Muscle layer of colon (tissue), 2 donors: Measurements from ENCODE around the gene CAMSAP3.

Experiments
- H3K27ac ChIP-seq: one replicate; pipeline ENCODE4 v1.7.0; 2013; ENCODE audit warnings: low read depth, mild to moderate bottlenecking, low read length, moderate library complexity
- H3K27me3 ChIP-seq, 2 donors: one replicate each; pipeline ENCODE4 v1.7.0; 2013; ENCODE audit warnings: low read length in 2 of 2, mild to moderate bottlenecking in 2 of 2; ENCODE audit not compliant: insufficient read depth in 2 of 2, control insufficient read depth in 1 of 2
- H3K36me3 ChIP-seq: one replicate; pipeline ENCODE4 v1.7.0; 2013; ENCODE audit warnings: mild to moderate bottlenecking, low read length; ENCODE audit not compliant: insufficient read depth
- H3K4me1 ChIP-seq: one replicate; pipeline ENCODE4 v1.7.0; 2013; ENCODE audit warnings: mild to moderate bottlenecking, low read length; ENCODE audit not compliant: insufficient read depth
- H3K4me3 ChIP-seq, 2 donors: one replicate each; pipeline ENCODE4 v1.7.0; 2013; ENCODE audit warnings: low read length in 2 of 2, low read depth in 1 of 2, mild to moderate bottlenecking in 1 of 2, moderate library complexity in 1 of 2
- H3K9ac ChIP-seq: one replicate; pipeline ENCODE4 v1.7.0; 2013; ENCODE audit warnings: low read length
- H3K9me3 ChIP-seq: one replicate; pipeline ENCODE4 v1.7.0; 2013; ENCODE audit warnings: mild to moderate bottlenecking, low read length
- donor health status: abdominal sarcoma.
- donor health status: Adenocarcinoma of cecum.

CAMSAP3 gene

DNA sequence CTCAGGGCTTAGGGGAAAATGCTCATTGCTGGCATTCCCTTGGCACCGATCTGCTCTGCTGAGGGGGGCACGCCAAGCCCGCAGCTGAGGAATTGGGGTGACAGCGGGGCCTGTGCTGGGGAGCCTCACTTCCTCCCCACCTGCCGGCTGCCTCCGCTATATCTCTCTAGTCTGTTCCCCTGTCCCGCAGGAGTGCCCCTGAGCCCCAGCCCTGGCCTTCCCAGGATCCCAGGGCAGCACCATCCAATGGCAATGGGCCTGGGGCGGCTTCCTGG is 50.7 kb downstream of the CAMSAP3 start:
- Histone ChIP-seq H3K4me3 (no peak overlapping the region), H3K4me1 (no peaks in the 10 kb centered on the region), H3K27me3 (peaks cover 0 to 37% of the 10 kb centered on the region in 2 donors), H3K9me3 (no peaks in the 10 kb centered on the region), H3K36me3 (no peaks in the 10 kb centered on the region), H3K9ac (no peak overlapping the region), H3K27ac (no peak overlapping the region)

DNA sequence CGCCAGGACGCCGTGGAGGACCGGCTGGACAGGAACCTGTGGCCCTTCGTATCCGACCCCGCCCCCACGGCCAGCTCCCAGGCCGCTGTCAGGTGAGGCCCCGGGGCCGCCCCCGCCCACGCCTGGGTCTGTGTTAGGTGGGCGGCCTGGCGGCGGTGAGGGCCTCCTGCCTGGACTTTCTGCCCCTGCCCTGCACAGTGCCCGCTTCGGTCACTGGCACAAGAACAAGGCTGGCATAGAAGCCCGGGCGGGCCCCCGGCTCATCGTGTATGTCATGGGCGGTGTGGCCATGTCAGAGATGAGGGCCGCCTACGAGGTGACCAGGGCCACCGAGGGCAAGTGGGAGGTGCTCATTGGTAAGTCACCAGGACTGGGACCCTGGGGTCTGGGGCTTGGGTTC is 51.5 kb downstream of the CAMSAP3 start:
- Histone ChIP-seq H3K4me3 (no peak overlapping the region), H3K9ac (no peak overlapping the region), H3K36me3 (no peaks in the 10 kb centered on the region), H3K4me1 (no peaks in the 10 kb centered on the region), H3K27ac (no peak overlapping the region), H3K27me3 (peaks cover 0 to 37% of the 10 kb centered on the region in 2 donors), H3K9me3 (no peaks in the 10 kb centered on the region)

DNA sequence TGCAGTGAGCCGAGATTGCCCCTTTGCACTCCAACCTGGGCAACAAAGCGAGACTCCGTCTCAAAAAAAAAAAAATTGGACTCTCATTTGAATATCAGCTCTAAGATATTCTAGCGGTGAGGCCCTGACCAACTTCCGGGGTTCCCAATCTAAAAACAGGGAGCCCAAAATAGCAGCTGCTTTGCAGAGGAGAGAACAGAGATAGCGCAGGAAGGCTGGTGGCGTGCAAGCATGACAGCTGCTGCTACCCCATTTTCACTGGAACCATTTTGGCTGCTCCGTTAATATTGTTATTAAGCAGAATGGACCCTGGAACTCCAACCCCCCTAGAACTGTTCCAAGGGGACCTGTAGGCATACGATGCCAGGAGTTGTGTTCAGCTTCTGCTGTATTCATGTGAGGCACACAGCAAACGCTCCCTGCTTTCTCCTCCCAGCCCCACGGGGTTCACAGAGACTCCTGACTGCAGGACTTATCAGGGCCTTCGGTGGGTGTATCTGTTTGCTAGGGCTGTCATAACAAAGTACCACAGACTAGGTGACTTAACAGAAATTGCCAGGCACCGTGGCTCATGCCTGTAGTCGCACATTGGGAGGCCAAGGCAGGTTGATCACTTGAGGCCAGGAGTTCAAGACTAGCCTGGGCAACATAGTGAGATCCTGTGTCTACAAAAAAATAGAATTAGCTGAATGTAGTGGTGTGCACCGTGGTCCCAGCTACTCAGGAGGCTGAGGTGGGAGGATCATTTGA is 52.8 kb downstream of the CAMSAP3 start:
- H3K27me3 ChIP-seq: peaks cover 0 to 30% of the 10 kb centered on the region in 2 donors
- no peak overlapping the region for H3K4me3 ChIP-seq
- no peaks in the 10 kb centered on the region for H3K4me1 ChIP-seq
- no peak overlapping the region for H3K27ac ChIP-seq
- no peaks in the 10 kb centered on the region for H3K36me3 ChIP-seq
- no peak overlapping the region for H3K9ac ChIP-seq
- H3K9me3 ChIP-seq: no peaks in the 10 kb centered on the region

DNA sequence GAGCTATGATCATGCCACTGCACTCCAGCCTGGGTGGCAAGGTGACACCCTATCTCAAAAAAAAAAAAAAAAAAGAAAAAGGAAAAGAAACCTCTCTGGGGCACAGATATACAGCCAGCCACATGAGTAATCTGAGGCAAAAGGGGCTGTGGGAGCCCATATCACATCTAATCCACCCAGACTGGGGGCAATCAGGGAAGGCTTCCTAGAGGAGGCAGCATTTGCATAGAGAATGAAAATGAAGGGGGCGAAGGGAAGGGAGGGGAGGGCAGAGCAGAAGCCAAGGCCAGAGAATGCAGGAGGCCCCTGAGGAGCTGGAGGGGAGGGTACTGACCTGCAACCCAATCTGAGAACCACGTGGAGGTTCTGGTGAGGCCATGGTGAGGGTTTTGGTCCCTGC is 54.5 kb downstream of the CAMSAP3 start:
- H3K9me3 ChIP-seq: no peaks in the 10 kb centered on the region
- H3K36me3 ChIP-seq: no peaks in the 10 kb centered on the region
- H3K9ac ChIP-seq: no peak overlapping the region
- H3K27me3 ChIP-seq: peaks cover 0 to 16% of the 10 kb centered on the region in 2 donors
- H3K4me1 ChIP-seq: no peaks in the 10 kb centered on the region
- no peak overlapping the region for H3K4me3 ChIP-seq
- no peak overlapping the region for H3K27ac ChIP-seq

DNA sequence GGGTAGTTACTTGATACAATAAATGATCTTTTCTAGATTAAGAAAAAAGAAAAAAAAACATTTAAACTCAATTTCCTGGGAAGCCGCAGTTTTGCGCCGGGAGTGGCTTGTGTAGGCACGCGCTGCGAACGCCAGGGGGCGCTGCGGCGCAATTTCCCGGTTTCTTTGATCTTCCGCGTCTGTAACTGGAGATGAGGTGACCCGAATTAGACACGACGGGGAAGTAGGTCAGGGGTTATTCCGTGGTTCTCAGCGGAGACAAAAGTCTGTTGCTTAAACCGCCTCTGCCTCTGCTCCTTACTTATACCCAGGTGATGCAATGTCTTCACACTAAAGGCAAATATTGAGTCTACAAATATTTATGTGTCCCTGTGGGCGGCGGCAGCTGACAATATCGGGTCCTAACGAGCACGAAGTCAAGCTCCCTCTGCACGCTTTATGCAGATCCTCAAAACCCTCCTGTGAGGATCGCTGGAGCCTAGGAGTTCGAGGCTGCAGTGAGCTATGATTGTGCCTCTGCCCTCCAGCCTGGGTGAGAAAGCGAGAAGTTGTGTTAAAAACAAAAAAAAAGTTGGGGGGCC is 56.5 kb downstream of the CAMSAP3 start:
- Histone ChIP-seq H3K27ac (no peak overlapping the region), H3K4me1 (no peaks in the 10 kb centered on the region), H3K36me3 (no peaks in the 10 kb centered on the region), H3K9ac (no peak overlapping the region), H3K4me3 (peak overlapping the region in 1 of 2 donors; percentile 41), H3K9me3 (no peaks in the 10 kb centered on the region), H3K27me3 (peaks cover 0 to 4% of the 10 kb centered on the region in 2 donors)

DNA sequence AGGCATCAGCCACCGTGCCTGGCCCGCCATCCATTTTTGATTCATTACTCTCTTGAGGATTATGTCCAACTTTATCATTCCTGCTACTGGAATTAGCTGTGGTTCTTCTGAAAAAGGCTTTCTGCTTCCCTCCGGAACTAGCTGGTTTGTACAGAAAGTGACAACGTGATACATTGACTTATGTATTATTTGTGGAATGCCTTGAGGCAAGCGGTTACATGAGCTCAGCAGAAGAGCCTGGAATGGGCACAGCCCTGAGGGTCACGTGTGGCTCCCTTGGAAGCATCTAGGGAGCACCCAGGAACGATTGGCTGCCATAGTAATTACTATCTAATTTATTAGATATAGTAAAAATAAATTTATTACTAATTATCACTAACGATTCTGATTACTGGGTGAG is 58.7 kb downstream of the CAMSAP3 start:
- peaks cover 0 to 4% of the 10 kb centered on the region in 2 donors for H3K27me3 ChIP-seq
- H3K4me1 ChIP-seq: no peaks in the 10 kb centered on the region
- H3K36me3 ChIP-seq: no peaks in the 10 kb centered on the region
- H3K9me3 ChIP-seq: no peaks in the 10 kb centered on the region
- no peak overlapping the region for H3K9ac ChIP-seq
- no peak overlapping the region for H3K4me3 ChIP-seq
- H3K27ac ChIP-seq: no peak overlapping the region

DNA sequence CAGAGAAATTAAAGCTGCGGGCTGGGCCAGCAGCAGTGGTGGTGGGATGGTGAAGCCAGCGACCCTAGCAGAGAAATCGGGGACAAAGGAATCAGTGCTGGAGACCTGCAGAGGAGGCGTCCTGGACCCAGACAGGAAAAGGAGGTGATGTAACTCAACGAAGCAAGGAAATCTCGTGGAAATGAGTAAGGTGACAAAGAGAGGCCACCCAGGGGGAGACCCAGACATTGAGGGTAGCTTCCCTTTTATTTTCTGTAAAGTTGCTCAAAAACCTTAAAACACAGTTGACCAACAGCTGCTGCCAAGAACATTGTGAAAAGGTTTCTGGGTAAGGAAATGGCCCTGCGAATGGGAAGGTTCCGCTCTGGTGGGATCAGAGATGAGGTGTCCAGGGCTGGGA is 59.9 kb downstream of the CAMSAP3 start:
- Histone ChIP-seq H3K27ac (no peak overlapping the region), H3K9ac (no peak overlapping the region), H3K9me3 (no peaks in the 10 kb centered on the region), H3K27me3 (no peaks in the 10 kb centered on the region), H3K4me1 (no peaks in the 10 kb centered on the region), H3K36me3 (no peaks in the 10 kb centered on the region), H3K4me3 (no peak overlapping the region)

DNA sequence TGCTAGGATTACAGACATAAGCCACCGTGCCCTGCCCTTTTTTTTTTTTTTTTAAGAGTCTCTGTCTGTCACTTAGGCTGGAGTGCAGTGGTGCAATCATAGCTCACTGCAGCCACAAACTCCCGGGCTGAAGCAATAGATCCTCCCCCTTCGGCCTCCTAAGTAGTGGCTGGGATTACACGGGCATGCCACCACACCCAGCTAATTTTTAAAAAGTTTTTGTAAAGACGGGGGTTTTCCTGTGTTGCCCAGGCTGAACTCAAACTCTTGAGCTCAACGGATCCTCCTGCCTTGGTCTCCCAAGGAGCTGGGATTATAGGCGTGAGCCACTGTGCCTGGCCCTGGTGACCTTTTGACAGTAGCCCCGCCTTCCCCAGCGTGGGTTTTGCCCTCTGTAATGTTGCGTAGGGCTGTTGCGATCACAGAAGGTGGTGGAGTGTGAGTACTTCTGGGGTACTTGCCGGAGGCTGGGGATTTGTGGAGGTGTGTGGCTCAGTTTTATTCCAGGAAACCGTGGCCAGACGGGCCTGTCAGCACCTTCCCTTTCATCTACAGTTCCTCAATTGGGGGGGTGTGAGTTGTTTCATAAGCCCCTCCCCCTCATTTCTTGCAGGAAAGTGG is 61.6 kb downstream of the CAMSAP3 start:
- H3K27ac ChIP-seq: no peak overlapping the region
- no peaks in the 10 kb centered on the region for H3K36me3 ChIP-seq
- no peak overlapping the region for H3K9ac ChIP-seq
- H3K27me3 ChIP-seq: no peaks in the 10 kb centered on the region
- no peaks in the 10 kb centered on the region for H3K4me1 ChIP-seq
- no peaks in the 10 kb centered on the region for H3K9me3 ChIP-seq
- H3K4me3 ChIP-seq: no peak overlapping the region

DNA sequence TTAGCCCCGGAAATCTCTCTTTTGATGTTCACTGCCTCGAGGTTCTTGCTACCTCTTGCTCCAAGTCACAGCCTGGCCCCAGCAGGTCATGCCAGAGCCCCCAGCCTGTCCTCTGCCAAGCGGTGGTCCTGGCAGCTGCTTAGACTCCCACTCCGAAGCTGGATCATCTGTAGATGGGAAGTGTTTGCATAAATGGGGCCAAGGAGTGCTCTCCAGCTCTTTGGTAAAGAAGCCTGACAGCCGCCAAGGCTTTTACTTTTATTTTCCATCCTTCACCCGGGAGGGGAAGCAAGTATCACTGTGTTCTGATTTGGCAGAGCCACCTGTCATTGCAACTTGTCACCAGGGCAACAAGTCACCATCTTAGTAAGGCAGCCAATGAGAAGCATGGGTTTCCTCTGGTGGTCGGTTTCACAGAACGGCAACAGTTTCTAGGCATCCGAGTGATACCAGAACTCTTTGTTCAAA is 62.6 kb downstream of the CAMSAP3 start:
- no peak overlapping the region for H3K4me3 ChIP-seq
- no peak overlapping the region for H3K9ac ChIP-seq
- no peaks in the 10 kb centered on the region for H3K9me3 ChIP-seq
- H3K27me3 ChIP-seq: no peaks in the 10 kb centered on the region
- no peak overlapping the region for H3K27ac ChIP-seq
- no peaks in the 10 kb centered on the region for H3K36me3 ChIP-seq
- H3K4me1 ChIP-seq: no peaks in the 10 kb centered on the region

DNA sequence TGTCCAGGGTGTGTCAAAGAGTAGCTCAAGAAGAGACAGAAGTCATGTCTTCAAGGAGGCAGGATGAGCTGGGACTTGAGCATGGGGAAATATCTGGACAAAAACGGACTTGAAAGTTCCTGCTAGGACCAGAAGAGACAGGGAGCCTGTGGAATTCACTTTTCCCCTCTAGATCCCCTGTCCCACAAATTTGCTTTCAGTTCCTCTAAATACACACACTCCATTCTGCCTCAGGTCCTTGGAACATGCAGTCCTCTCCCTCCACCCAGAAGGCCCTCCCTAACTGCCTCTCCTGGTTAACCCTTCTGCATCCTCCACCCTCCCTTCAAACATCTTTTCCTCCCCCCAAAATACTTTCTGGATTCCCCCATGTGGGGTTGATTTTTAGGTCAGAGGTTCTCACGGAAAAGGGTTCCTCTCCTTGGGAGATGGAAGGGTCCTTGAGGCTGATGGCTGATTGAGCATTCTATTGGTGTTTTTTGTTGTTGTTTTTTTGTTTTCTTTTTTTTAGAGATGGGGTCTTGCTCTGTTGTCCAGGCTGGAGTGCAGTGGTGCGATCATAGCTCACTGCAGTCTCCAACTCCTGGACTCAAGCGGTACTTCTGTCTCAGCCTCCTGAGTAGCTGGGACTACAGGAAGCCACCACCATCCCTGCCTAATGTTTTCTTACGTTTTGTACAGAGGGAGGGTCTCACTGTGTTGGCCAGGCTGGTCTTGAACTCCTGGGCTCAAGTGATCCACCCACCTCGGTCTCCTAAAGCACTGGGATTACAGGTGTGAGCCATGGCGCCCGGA is 66.3 kb downstream of the CAMSAP3 start:
- Histone ChIP-seq H3K36me3 (no peaks in the 10 kb centered on the region), H3K9ac (no peak overlapping the region), H3K27ac (no peak overlapping the region), H3K4me3 (no peak overlapping the region), H3K27me3 (no peaks in the 10 kb centered on the region), H3K4me1 (no peaks in the 10 kb centered on the region), H3K9me3 (no peaks in the 10 kb centered on the region)

DNA sequence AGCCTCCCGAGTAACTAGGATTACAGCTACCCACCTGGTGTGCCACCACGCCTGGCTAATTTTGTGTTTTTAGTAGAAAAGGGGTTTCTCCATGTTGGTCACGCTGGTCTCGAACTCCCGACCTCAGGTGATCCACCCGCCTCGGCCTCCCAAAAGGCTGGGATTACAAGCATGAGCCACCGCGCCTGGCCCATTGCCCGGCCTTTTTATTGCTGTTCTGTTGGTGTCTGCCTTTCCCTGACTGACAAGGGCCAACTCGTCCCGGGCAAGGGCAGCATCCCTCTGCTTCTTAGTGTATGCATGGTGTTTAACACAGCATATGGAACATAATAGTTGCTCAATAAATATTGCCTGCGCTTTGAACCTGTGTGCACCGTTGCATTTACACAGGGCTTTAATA is 67.0 kb downstream of the CAMSAP3 start:
- Histone ChIP-seq H3K9ac (no peak overlapping the region), H3K9me3 (no peaks in the 10 kb centered on the region), H3K27me3 (no peaks in the 10 kb centered on the region), H3K27ac (no peak overlapping the region), H3K36me3 (no peaks in the 10 kb centered on the region), H3K4me1 (no peaks in the 10 kb centered on the region), H3K4me3 (no peak overlapping the region)
